OCI-LY1 (cell line): ENCODE results near the gene ATP6V1G1.

ENCODE experiments used
- H2AFZ ChIP-seq: fragments of 200-600 bp; sonication (generic), shearing (Covaris generic); 2 replicates; pipeline ENCODE4 v1.6.0; 2014; ENCODE audit warnings: antibody characterized with exemption, mild to moderate bottlenecking, low read length
- H3F3A ChIP-seq: fragments of 200-600 bp; sonication (generic), shearing (Covaris generic); 2 replicates; pipeline ENCODE4 v1.6.0; 2014; ENCODE audit warnings: mild to moderate bottlenecking, antibody characterized with exemption, low read length, moderate library complexity; ENCODE audit not compliant: insufficient read depth
- H3K27ac ChIP-seq: fragments of 200-600 bp; sonication (generic); 2 replicates; pipeline ENCODE4 v1.5.1; 2014; ENCODE audit warnings: low read length, mixed run types, mild to moderate bottlenecking, low read depth; ENCODE audit not compliant: poor library complexity, severe bottlenecking
- H3K27me3 ChIP-seq: fragments of 200-600 bp; sonication (generic); 2 replicates; pipeline ENCODE4 v1.6.0; 2014; ENCODE audit warnings: antibody characterized with exemption, mild to moderate bottlenecking, low read length, moderate library complexity; ENCODE audit not compliant: insufficient read depth
- H3K36me3 ChIP-seq: fragments of 200-600 bp; sonication (generic); 2 replicates; pipeline ENCODE4 v1.6.1; 2014; ENCODE audit warnings: mild to moderate bottlenecking, antibody characterized with exemption, low read length, moderate library complexity, mixed read lengths; ENCODE audit not compliant: insufficient read depth
- H3K4me1 ChIP-seq: fragments of 200-600 bp; sonication (generic); 2 replicates; pipeline ENCODE4 v1.5.1; 2014; ENCODE audit warnings: mild to moderate bottlenecking, low read length, moderate library complexity; ENCODE audit not compliant: insufficient read depth, severe bottlenecking
- H3K4me2 ChIP-seq: fragments of 200-600 bp; sonication (generic), shearing (Covaris generic); 2 replicates; pipeline ENCODE4 v1.6.1; 2014; ENCODE audit warnings: low read length
- H3K4me3 ChIP-seq: fragments of 200-600 bp; sonication (generic); 2 replicates; pipeline ENCODE4 v1.5.1; 2014; ENCODE audit warnings: low read length, low read depth, mild to moderate bottlenecking, mixed read lengths; ENCODE audit not compliant: poor library complexity, severe bottlenecking
- H3K79me2 ChIP-seq: fragments of 200-600 bp; shearing (Covaris generic); 2 replicates; pipeline ENCODE4 v1.6.1; 2016; ENCODE audit warnings: mixed run types, low read length, mixed read lengths; ENCODE audit not compliant: insufficient read depth
- H3K9ac ChIP-seq: fragments of 200-600 bp; sonication (generic), shearing (Covaris generic); 2 replicates; pipeline ENCODE4 v1.6.1; 2014; ENCODE audit warnings: mild to moderate bottlenecking, low read length, mixed read lengths
- H3K9me2 ChIP-seq: fragments of 200-600 bp; sonication (generic), shearing (Covaris generic); 2 replicates; pipeline ENCODE4 v1.6.1; 2014; ENCODE audit warnings: low read depth, mild to moderate bottlenecking, low read length, mixed read lengths
- H3K9me3 ChIP-seq: fragments of 200-600 bp; shearing (Covaris generic); 2 replicates; pipeline ENCODE4 v1.6.1; 2014; ENCODE audit warnings: low read length, mixed read lengths
- H4K20me1 ChIP-seq: fragments of 200-600 bp; sonication (generic), shearing (Covaris generic); 2 replicates; pipeline ENCODE4 v1.6.0; 2016; ENCODE audit warnings: mild to moderate bottlenecking, low read length; ENCODE audit not compliant: insufficient read depth
- EZH2 ChIP-seq: fragments of 200-600 bp; sonication (generic), shearing (Covaris generic); IDR thresholded peaks from 2 replicates; pipeline ENCODE4 v1.8.0; 2017; ENCODE audit warnings: borderline replicate concordance, mixed run types, mild to moderate bottlenecking, antibody characterized with exemption, low read length, moderate library complexity, mixed read lengths
- TF ChIP-seq, protein P1 (sequence below): fragments of 200-600 bp; sonication (generic), shearing (Covaris generic); IDR thresholded peaks from 2 replicates; pipeline ENCODE4 v1.5.1; 2017; ENCODE audit warnings: mild to moderate bottlenecking, antibody characterized with exemption, low read length, moderate library complexity, mixed read lengths

ATP6V1G1 gene

DNA sequence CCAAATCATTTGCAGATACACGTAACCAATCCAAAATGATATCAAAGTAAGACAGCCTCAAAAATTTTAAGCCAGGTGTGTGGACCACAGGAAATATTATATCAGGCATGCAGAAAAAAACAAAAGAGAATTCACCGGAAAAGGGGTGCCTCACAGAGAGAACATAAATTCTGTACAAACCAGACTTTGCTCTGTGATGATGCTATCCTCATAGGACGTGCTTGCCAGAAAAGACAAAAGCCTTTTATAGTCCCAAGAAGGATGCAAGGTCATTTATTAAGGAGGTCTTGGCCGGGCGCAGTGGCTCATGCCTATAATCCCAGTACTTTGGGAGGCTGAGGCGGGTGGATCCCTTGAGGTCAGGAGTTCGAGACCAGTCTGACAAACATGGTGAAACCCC lies 16.8 kb upstream of the ATP6V1G1 start:
- H3K4me2 ChIP-seq, result no peak overlapping the region
- no peaks in the 10 kb centered on the region for H3F3A ChIP-seq
- no peak overlapping the region for H3K4me3 ChIP-seq
- H3K9me2 ChIP-seq, result no peaks in the 10 kb centered on the region
- no peak overlapping the region for H3K9ac ChIP-seq
- no peaks in the 10 kb centered on the region for H3K36me3 ChIP-seq
- no peaks in the 10 kb centered on the region for H3K27me3 ChIP-seq
- H3K9me3 ChIP-seq, result no peaks in the 10 kb centered on the region
- TF ChIP-seq, protein P1, sequence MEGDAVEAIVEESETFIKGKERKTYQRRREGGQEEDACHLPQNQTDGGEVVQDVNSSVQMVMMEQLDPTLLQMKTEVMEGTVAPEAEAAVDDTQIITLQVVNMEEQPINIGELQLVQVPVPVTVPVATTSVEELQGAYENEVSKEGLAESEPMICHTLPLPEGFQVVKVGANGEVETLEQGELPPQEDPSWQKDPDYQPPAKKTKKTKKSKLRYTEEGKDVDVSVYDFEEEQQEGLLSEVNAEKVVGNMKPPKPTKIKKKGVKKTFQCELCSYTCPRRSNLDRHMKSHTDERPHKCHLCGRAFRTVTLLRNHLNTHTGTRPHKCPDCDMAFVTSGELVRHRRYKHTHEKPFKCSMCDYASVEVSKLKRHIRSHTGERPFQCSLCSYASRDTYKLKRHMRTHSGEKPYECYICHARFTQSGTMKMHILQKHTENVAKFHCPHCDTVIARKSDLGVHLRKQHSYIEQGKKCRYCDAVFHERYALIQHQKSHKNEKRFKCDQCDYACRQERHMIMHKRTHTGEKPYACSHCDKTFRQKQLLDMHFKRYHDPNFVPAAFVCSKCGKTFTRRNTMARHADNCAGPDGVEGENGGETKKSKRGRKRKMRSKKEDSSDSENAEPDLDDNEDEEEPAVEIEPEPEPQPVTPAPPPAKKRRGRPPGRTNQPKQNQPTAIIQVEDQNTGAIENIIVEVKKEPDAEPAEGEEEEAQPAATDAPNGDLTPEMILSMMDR, result no peak
- no peak for TF ChIP-seq EZH2
- H2AFZ ChIP-seq, result no peak overlapping the region
- H3K79me2 ChIP-seq, result no peaks in the 10 kb centered on the region
- H3K4me1 ChIP-seq, result peaks cover 7% of the 10 kb centered on the region
- H3K27ac ChIP-seq, result no peak overlapping the region
- no peaks in the 10 kb centered on the region for H4K20me1 ChIP-seq

DNA sequence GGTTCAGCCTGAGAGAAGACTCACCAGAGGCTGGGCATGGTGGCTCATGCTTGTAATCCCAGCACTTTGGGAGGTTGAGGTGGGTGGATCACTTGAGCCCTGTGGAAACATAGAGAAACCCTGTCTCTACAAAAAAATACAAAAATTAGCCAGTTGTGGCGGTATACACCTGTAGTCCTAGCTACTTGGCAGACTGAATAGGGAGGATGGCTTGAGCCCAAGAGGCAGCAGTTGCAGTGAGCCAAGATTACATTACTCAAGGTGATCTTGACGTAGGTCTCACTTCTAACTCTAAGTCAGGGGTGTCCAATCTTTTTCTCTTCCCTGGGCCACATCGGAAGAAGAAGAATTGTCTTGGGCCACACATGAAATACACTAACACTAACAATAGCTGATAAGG lies 16.2 kb upstream of the ATP6V1G1 start:
- no peaks in the 10 kb centered on the region for H4K20me1 ChIP-seq
- no peak overlapping the region for H2AFZ ChIP-seq

DNA sequence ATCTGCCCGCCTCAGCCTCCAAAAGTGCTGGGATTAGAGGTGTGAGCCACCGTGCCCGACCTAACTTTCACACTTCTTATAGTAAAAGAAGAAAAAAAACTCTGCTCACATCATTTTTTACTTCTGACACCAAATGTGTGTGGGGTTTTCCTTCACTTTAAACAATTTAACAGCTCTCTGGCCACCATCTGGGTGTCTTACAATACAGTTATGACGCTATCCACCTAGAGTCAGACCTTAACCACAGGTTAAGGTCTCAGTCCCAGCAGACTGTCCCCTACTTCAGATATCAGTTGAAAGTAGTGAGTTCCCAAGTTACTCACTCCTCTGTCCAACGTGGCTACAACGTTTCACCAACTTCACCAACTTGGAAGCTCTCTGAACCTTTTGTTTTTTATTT lies 15.4 kb upstream of the ATP6V1G1 start:
- H3K9me2 ChIP-seq, result no peaks in the 10 kb centered on the region
- H3K4me3 ChIP-seq, result no peak overlapping the region
- no peak overlapping the region for H3K4me2 ChIP-seq
- H4K20me1 ChIP-seq, result no peaks in the 10 kb centered on the region
- no peak for TF ChIP-seq EZH2
- TF ChIP-seq, protein P1, result no peak
- no peaks in the 10 kb centered on the region for H3K79me2 ChIP-seq
- no peaks in the 10 kb centered on the region for H3K9me3 ChIP-seq
- H3K27me3 ChIP-seq, result 0 out of 2 replicates have a peak, but pooled peaks cover 3% of the 10 kb centered on the region
- H3K9ac ChIP-seq, result no peak overlapping the region
- H2AFZ ChIP-seq, result no peak overlapping the region
- H3K36me3 ChIP-seq, result no peaks in the 10 kb centered on the region
- no peak overlapping the region for H3K27ac ChIP-seq
- no peaks in the 10 kb centered on the region for H3K4me1 ChIP-seq
- H3F3A ChIP-seq, result no peaks in the 10 kb centered on the region

More for the DNA sequence above, 16.2 kb upstream of the ATP6V1G1 start:
- Histone ChIP-seq H3F3A (no peaks in the 10 kb centered on the region), H3K4me3 (no peak overlapping the region), H3K36me3 (no peaks in the 10 kb centered on the region), H3K9ac (no peak overlapping the region), H3K4me2 (no peak overlapping the region), H3K4me1 (peaks cover 7% of the 10 kb centered on the region), H3K9me2 (no peaks in the 10 kb centered on the region), H3K27ac (no peak overlapping the region), H3K79me2 (no peaks in the 10 kb centered on the region), H3K27me3 (0 out of 2 replicates have a peak, but pooled peaks cover 3% of the 10 kb centered on the region), H3K9me3 (no peaks in the 10 kb centered on the region)
- TF ChIP-seq EZH2, result no peak
- TF ChIP-seq, protein P1, result no peak
